B cell (primary cell): ENCODE data around the gene ARV1. TPM values are rescaled to one million over a fixed set of nuclear protein-coding genes. Genes with fewer than 3 reads are reported as not detected.

Experiments
- ATAC-seq: fragments of 200-7000 bp; cut with Tn5 transposase; one replicate; pipeline ENCODE4 v1.10.0; 2021; ENCODE audit warnings: low read depth, mild to moderate bottlenecking, moderate number of reproducible peaks, moderate library complexity
- CTCF ChIA-PET: fragments of 350-600 bp; sonication (Branson Sonifier 250); formaldehyde crosslinking; loops from one replicate; lab custom pipeline; 2021; ENCODE audit warnings: antibody characterized with exemption, inconsistent platforms; lab: Charles Lee
- POLR2A ChIA-PET: fragments of 350-600 bp; sonication (Branson Sonifier 250); formaldehyde crosslinking; loops from one replicate; lab custom pipeline; 2021; ENCODE audit warnings: antibody characterized with exemption; lab: Charles Lee
- DNase-seq: peaks from one replicate; pipeline ENCODE4 v3.0.0; 2013
- H2AFZ ChIP-seq: 2 replicates; pipeline ENCODE4 v1.6.1; 2012; ENCODE audit warnings: mild to moderate bottlenecking, low read depth, low read length; ENCODE audit not compliant: insufficient read depth, poor library complexity, severe bottlenecking
- H3K27ac ChIP-seq, 2 donors: 1 replicate in 1 of 2; 2 replicates in 1 of 2; pipeline ENCODE4 v1.5.1; 2012 to 2013; ENCODE audit warnings: low read length in 2 of 2, mild to moderate bottlenecking in 2 of 2, moderate library complexity in 1 of 2
- H3K27me3 ChIP-seq, 4 experiments: fragments of 200-600 bp in 1 of 4; sonication (generic) in 1 of 4; replicated peaks in 1 of 4; 1 replicate in 2 of 4; 2 replicates in 2 of 4; pipeline versions ENCODE4 v1.6.1 to v1.7.0; 2013 to 2016; ENCODE audit warnings: low read length in 3 of 4, mild to moderate bottlenecking in 2 of 4, mixed read lengths in 1 of 4, moderate library complexity in 1 of 4; ENCODE audit not compliant: insufficient read depth in 4 of 4, control insufficient read depth in 3 of 4; ENCODE audit errors: control extremely low read depth in 1 of 4
- H3K36me3 ChIP-seq, 2 experiments: replicated peaks in 1 of 2; 1 replicate in 1 of 2; 2 replicates in 1 of 2; pipeline versions ENCODE4 v1.6.1 to v1.7.1; 2013; ENCODE audit warnings: low read length in 1 of 2; ENCODE audit not compliant: insufficient read depth in 2 of 2, control insufficient read depth in 1 of 2; ENCODE audit errors: control extremely low read depth in 1 of 2, extremely low read depth in 1 of 2
- H3K4me1 ChIP-seq, 2 donors: fragments of 200-600 bp in 1 of 2; sonication (generic) in 1 of 2; 1 replicate in 1 of 2; 2 replicates in 1 of 2; pipeline versions ENCODE4 v1.5.1 to v1.6.1; 2013 to 2017; ENCODE audit warnings: low read length in 2 of 2; ENCODE audit not compliant: control insufficient read depth in 2 of 2, insufficient read depth in 2 of 2
- H3K4me2 ChIP-seq: replicated peaks from 2 replicates; pipeline ENCODE3; 2012; ENCODE audit warnings: mild to moderate bottlenecking, low read depth, low read length; ENCODE audit not compliant: poor library complexity, severe bottlenecking
- H3K4me3 ChIP-seq, 5 experiments: fragments of 200-600 bp in 1 of 5; sonication (generic) in 1 of 5; 1 replicate in 3 of 5; 2 replicates in 2 of 5; pipeline versions ENCODE4 v1.5.1 to v1.7.0; 2011 to 2016; ENCODE audit warnings: low read length in 4 of 5, mild to moderate bottlenecking in 4 of 5, low read depth in 2 of 5, control low read depth in 1 of 5, moderate library complexity in 1 of 5; ENCODE audit not compliant: insufficient read depth in 1 of 5; ENCODE audit errors: control extremely low read depth in 1 of 5, extremely low read depth in 1 of 5
- H3K79me2 ChIP-seq: fragments of 200-600 bp; sonication (generic); one replicate; pipeline ENCODE4 v1.6.0; 2016; ENCODE audit warnings: low read length; ENCODE audit not compliant: control insufficient read depth, insufficient read depth
- H3K9ac ChIP-seq: fragments of 200-600 bp; sonication (generic); 2 replicates; pipeline ENCODE4 v1.6.1; 2017; ENCODE audit warnings: mild to moderate bottlenecking, low read length, moderate library complexity
- H3K9me3 ChIP-seq, 3 donors: one replicate each; pipeline versions ENCODE4 v1.6.1 to v1.7.1; 2013; ENCODE audit warnings: low read length in 2 of 3; ENCODE audit not compliant: control insufficient read depth in 2 of 3, insufficient read depth in 1 of 3; ENCODE audit errors: control extremely low read depth in 1 of 3
- H4K20me1 ChIP-seq: 2 replicates; pipeline ENCODE4 v1.6.0; 2012; ENCODE audit warnings: mild to moderate bottlenecking, low read length; ENCODE audit not compliant: insufficient read depth, control insufficient read depth, poor library complexity, severe bottlenecking
- H3K27ac Mint-ChIP-seq: one replicate; pipeline ENCODE4 v1.8.0; 2021; ENCODE audit warnings: mixed read lengths
- H3K27me3 Mint-ChIP-seq: one replicate; pipeline ENCODE4 v1.8.0; 2021; ENCODE audit warnings: mixed read lengths
- H3K4me1 Mint-ChIP-seq: one replicate; pipeline ENCODE4 v1.8.0; 2021; ENCODE audit warnings: mixed read lengths
- H3K4me3 Mint-ChIP-seq: one replicate; pipeline ENCODE4 v1.8.0; 2021; ENCODE audit warnings: mixed read lengths
- H3K9me3 Mint-ChIP-seq: one replicate; pipeline ENCODE4 v1.8.0; 2022; ENCODE audit warnings: mixed read lengths; ENCODE audit not compliant: insufficient read depth
- CTCF ChIP-seq: fragments of 200-600 bp; IDR thresholded peaks from one replicate; pipeline ENCODE4 v1.8.0; 2022; ENCODE audit warnings: antibody characterized with exemption, mild to moderate bottlenecking
- EZH2 ChIP-seq: IDR thresholded peaks from 2 replicates; pipeline ENCODE4 v1.6.1; 2012; ENCODE audit warnings: borderline replicate concordance, low read depth, mild to moderate bottlenecking, moderate library complexity, low read length; ENCODE audit not compliant: insufficient read depth, poor library complexity, severe bottlenecking
- WGBS: methylation state at CpG from one replicate; pipeline ENCODE4 v1.1.5; 2013; ENCODE audit warnings: missing lambda C conversion rate; ENCODE audit not compliant: insufficient coverage; 5-methylcytosine and 5-hydroxymethylcytosine counted together
- intact Hi-C: fragments of 100-400 bp; cut with micrococcal nuclease; formaldehyde crosslinking; loops from one replicate; pipeline ENCODE4 v1.10.0; 2022
- polyA plus RNA-seq: library from polyadenylated mRNA; depleted of rRNA; stranded (reverse); fragments of >200 nt; gene quantifications from 2 replicates; pipeline ENCODE4 v1.2.3, GENCODE V29; 2012
- total RNA-seq, 2 donors: library from RNA; stranded (reverse); fragments of 120-200 nt in 1 of 2; gene quantifications; 1 replicate in 1 of 2; 2 replicates in 1 of 2; pipeline versions ENCODE4 v1.2.3 to v1.2.4, GENCODE V29; 2013 to 2022

The ARV1 gene
- total and polyA plus RNA-seq, 2 donors (not counting 1 experiment from before 2014, with no cell fraction given), result 10.7 to 11.6 TPM

GRCh38 chr1:231023150-231023549 lies 44.3 kb downstream of the ARV1 start:
- no peak overlapping the region for H2AFZ ChIP-seq
- H3K36me3 ChIP-seq, result no peaks in the 10 kb centered on the region
- H3K27ac ChIP-seq, result no peak overlapping the region
- H3K27me3 Mint-ChIP-seq, result no peaks in the 10 kb centered on the region
- no peak overlapping the region for H3K4me2 ChIP-seq
- peaks cover 2% of the 10 kb centered on the region for H3K4me1 Mint-ChIP-seq
- no peaks in the 10 kb centered on the region for H3K4me1 ChIP-seq
- no peak for TF ChIP-seq CTCF
- DNase-seq, result no peak
- WGBS, result 93% methylated on average over 5 of the region's 9 CpGs
- ATAC-seq, result no peak
- H3K27ac Mint-ChIP-seq, result no peak overlapping the region
- no peaks in the 10 kb centered on the region for H3K27me3 ChIP-seq
- no peak overlapping the region for H3K4me3 Mint-ChIP-seq
- no peaks in the 10 kb centered on the region for H3K9me3 Mint-ChIP-seq
- H3K9me3 ChIP-seq, result no peaks in the 10 kb centered on the region
- H3K79me2 ChIP-seq, result peaks cover 5% of the 10 kb centered on the region
- intact Hi-C loops, result no loop called here
- ChIA-PET POLR2A (no interaction called here), CTCF (no interaction called here)
- H3K9ac ChIP-seq, result no peak overlapping the region
- no peaks in the 10 kb centered on the region for H4K20me1 ChIP-seq
- H3K4me3 ChIP-seq, result no peak overlapping the region

GRCh38 chr1:231026576-231026975 lies 47.7 kb downstream of the ARV1 start:
- no peaks in the 10 kb centered on the region for H3K27me3 Mint-ChIP-seq
- DNase-seq (no peak), ATAC-seq (no peak)
- intact Hi-C loops, result no loop called here
- no peak overlapping the region for H3K4me2 ChIP-seq
- H3K4me3 Mint-ChIP-seq, result no peak overlapping the region
- ChIA-PET CTCF (no interaction called here), POLR2A (no interaction called here)
- no peaks in the 10 kb centered on the region for H3K36me3 ChIP-seq
- no peaks in the 10 kb centered on the region for H3K27me3 ChIP-seq
- TF ChIP-seq CTCF (no peak), EZH2 (no peak)
- H3K4me1 ChIP-seq, result peaks cover 0 to 3% of the 10 kb centered on the region in 2 donors
- peaks cover 5% of the 10 kb centered on the region for H3K4me1 Mint-ChIP-seq
- no peak overlapping the region for H3K27ac ChIP-seq
- H3K27ac Mint-ChIP-seq, result no peak overlapping the region
- no peaks in the 10 kb centered on the region for H4K20me1 ChIP-seq
- H3K9me3 ChIP-seq, result no peaks in the 10 kb centered on the region
- H3K9me3 Mint-ChIP-seq, result no peaks in the 10 kb centered on the region
- H3K4me3 ChIP-seq, result no peak overlapping the region
- 91% methylated on average over 5 of the region's 6 CpGs for whole genome bisulfite sequencing
- no peak overlapping the region for H2AFZ ChIP-seq
- no peak overlapping the region for H3K9ac ChIP-seq
- peaks cover 5% of the 10 kb centered on the region for H3K79me2 ChIP-seq
